CD4-positive, alpha-beta T cell treated with Interleukin-15 for 4 hours (primary cell): ENCODE data around the gene SYNDIG1.

Experiments used
- DNase-seq: peaks from one replicate; pipeline ENCODE4 v3.0.0-alpha.2; 2020; ENCODE audit warnings: low spot score

Gene SYNDIG1

GRCh38 chr20:24695529-24696225, 226.2 kb downstream of the SYNDIG1 start:
- no peak for DNase-seq

- no peak for DNase-seq
These were observed 227.0 kb downstream of the SYNDIG1 start for GRCh38 chr20:24696396-24696795.

- no peak for DNase-seq
These were observed 228.0 kb downstream of the SYNDIG1 start for GRCh38 chr20:24697411-24697810.

- no peak for DNase-seq
These were observed 228.8 kb downstream of the SYNDIG1 start for GRCh38 chr20:24698189-24698588.

GRCh38 chr20:24698706-24699206, 229.3 kb downstream of the SYNDIG1 start:
- DNase-seq: no peak

- no peak for DNase-seq
These were observed 230.1 kb downstream of the SYNDIG1 start for GRCh38 chr20:24699321-24700165.

GRCh38 chr20:24700166-24700860, 230.9 kb downstream of the SYNDIG1 start:
- no peak for DNase-seq

- no peak for DNase-seq
These were observed 231.6 kb downstream of the SYNDIG1 start for GRCh38 chr20:24701027-24701426.

- DNase-seq: no peak
These were observed 232.2 kb downstream of the SYNDIG1 start for GRCh38 chr20:24701668-24702067.

GRCh38 chr20:24702501-24703283, 233.3 kb downstream of the SYNDIG1 start:
- DNase-seq: no peak

- DNase-seq: no peak
These were observed 233.8 kb downstream of the SYNDIG1 start for GRCh38 chr20:24703284-24703610.

GRCh38 chr20:24704899-24705298, 235.5 kb downstream of the SYNDIG1 start:
- no peak for DNase-seq

GRCh38 chr20:24705486-24705885, 236.1 kb downstream of the SYNDIG1 start:
- DNase-seq: no peak

- DNase-seq: no peak
These were observed 239.2 kb downstream of the SYNDIG1 start for GRCh38 chr20:24708411-24709295.
